Fibroblast of lung (primary cell): ENCODE data around the gene FAM107A.
A peak's percentile ranks its signal among the peaks of the same experiment; 100 is the strongest.

Source experiments
- CTCF ChIP-seq, 2 donors: IDR thresholded peaks in 1 of 2; conservative IDR thresholded peaks in 1 of 2; 1 replicate in 1 of 2; 2 replicates in 1 of 2; pipeline ENCODE4 v1.5.1; 2011 to 2012; ENCODE audit warnings: low read length in 2 of 2, control low read depth in 1 of 2, inconsistent platforms in 1 of 2, low read depth in 1 of 2, mild to moderate bottlenecking in 1 of 2
- EZH2 ChIP-seq: IDR thresholded peaks from 2 replicates; pipeline ENCODE4 v1.5.1; 2012; ENCODE audit warnings: low read length, control low read depth, mild to moderate bottlenecking; ENCODE audit errors: missing control alignments

- TF ChIP-seq CTCF (conservative IDR thresholded peaks at IDR 0.05 in 1 of 2, IDR thresholded peaks at IDR 0.05 in 1 of 2; ENCODE audit: low read depth in 1 of 2, low read length in 2 of 2), result peak; percentile 67 to 77
- no peak for TF ChIP-seq EZH2
These were observed 8.0 kb upstream of the FAM107A start for GRCh38 chr3:58585005-58585786.
